Measurements from ENCODE around the gene PGR.
A peak's percentile ranks its signal among the peaks of the same experiment; 100 is the strongest.

GRCh38 chr11:101128571-101129202 is 926 bp downstream of the PGR start:
- TF ChIP-seq CTCF (conservative IDR thresholded peaks at IDR 0.05; ENCODE audit: low read depth, low read length) = no peak
- peak; percentile 76 for TF ChIP-seq EZH2 (IDR thresholded peaks at IDR 0.05; ENCODE audit: borderline replicate concordance, low read depth, low read length, poor library complexity, severe bottlenecking)
